ENCODE measurements around the gene LCN2.

- TF ChIP-seq CTCF (IDR thresholded peaks at IDR 0.05) (no peak), ZFX (IDR thresholded peaks at IDR 0.05; ENCODE audit: borderline replicate concordance) (no peak)
Measured at GRCh38 chr9:128164307-128164885, 15.1 kb downstream of the LCN2 start.

Data from 22Rv1 (cell line).